Inflammatory macrophage treated with lipopolysaccharide for 1 hour (primary cell): ENCODE measurements around the gene DOCK8.
A peak's percentile ranks its signal among the peaks of the same experiment; 100 is the strongest.

Source experiments
- DNase-seq, 2 donors: peaks; one replicate each; pipeline ENCODE4 v3.0.0-alpha.2; 2020 to 2022

Gene DOCK8

GRCh38 chr9:468766-469426 lies 254.2 kb downstream of the DOCK8 start:
- peak in 1 of 2 donors; percentile 25 for DNase-seq

- peak; percentile 71 to 84 for DNase-seq
Measured at GRCh38 chr9:469672-470551, 255.2 kb downstream of the DOCK8 start.

- no peak for DNase-seq
Measured at GRCh38 chr9:470552-471194, 256.0 kb downstream of the DOCK8 start.

GRCh38 chr9:471320-471719 lies 256.7 kb downstream of the DOCK8 start:
- DNase-seq: no peak

GRCh38 chr9:472479-473075 lies 257.9 kb downstream of the DOCK8 start:
- no peak for DNase-seq

- DNase-seq: no peak
Measured at GRCh38 chr9:477193-477592, 262.5 kb downstream of the DOCK8 start.

- DNase-seq: no peak
Measured at GRCh38 chr9:479304-479970, 264.8 kb downstream of the DOCK8 start.

GRCh38 chr9:479971-480350 lies 265.3 kb downstream of the DOCK8 start:
- DNase-seq: no peak

GRCh38 chr9:482739-483138 lies 268.1 kb downstream of the DOCK8 start:
- DNase-seq: no peak

GRCh38 chr9:486156-486555 lies 271.5 kb downstream of the DOCK8 start:
- no peak for DNase-seq

GRCh38 chr9:487429-487828 lies 272.8 kb downstream of the DOCK8 start:
- DNase-seq: no peak

GRCh38 chr9:488448-488847 lies 273.8 kb downstream of the DOCK8 start:
- no peak for DNase-seq

GRCh38 chr9:489198-490197 lies 274.8 kb downstream of the DOCK8 start:
- DNase-seq: no peak

- DNase-seq: no peak
Measured at GRCh38 chr9:494764-495163, 280.1 kb downstream of the DOCK8 start.

GRCh38 chr9:495739-496138 lies 281.1 kb downstream of the DOCK8 start:
- DNase-seq: no peak

GRCh38 chr9:503326-503725 lies 288.7 kb downstream of the DOCK8 start:
- DNase-seq: no peak

- DNase-seq: peak; percentile 37 to 54
Measured at GRCh38 chr9:503881-504852, 289.5 kb downstream of the DOCK8 start, which contains the start of gene KANK1. KANK1 (plus strand) TSS chr9:504695.

- DNase-seq: no peak
Measured at GRCh38 chr9:504921-505740, 290.5 kb downstream of the DOCK8 start.

- DNase-seq: no peak
Measured at GRCh38 chr9:505741-506059, 291.0 kb downstream of the DOCK8 start.
